Measurements from ENCODE around the gene VWA3B.

GRCh38 chr2:98313492-98314250 lies 226.7 kb downstream of the VWA3B start:
- no peak for TF ChIP-seq ARNTL (CRISPR knock-in tag; IDR thresholded peaks at IDR 0.05; ENCODE audit: borderline replicate concordance, low read depth)
- TF ChIP-seq, protein P1, sequence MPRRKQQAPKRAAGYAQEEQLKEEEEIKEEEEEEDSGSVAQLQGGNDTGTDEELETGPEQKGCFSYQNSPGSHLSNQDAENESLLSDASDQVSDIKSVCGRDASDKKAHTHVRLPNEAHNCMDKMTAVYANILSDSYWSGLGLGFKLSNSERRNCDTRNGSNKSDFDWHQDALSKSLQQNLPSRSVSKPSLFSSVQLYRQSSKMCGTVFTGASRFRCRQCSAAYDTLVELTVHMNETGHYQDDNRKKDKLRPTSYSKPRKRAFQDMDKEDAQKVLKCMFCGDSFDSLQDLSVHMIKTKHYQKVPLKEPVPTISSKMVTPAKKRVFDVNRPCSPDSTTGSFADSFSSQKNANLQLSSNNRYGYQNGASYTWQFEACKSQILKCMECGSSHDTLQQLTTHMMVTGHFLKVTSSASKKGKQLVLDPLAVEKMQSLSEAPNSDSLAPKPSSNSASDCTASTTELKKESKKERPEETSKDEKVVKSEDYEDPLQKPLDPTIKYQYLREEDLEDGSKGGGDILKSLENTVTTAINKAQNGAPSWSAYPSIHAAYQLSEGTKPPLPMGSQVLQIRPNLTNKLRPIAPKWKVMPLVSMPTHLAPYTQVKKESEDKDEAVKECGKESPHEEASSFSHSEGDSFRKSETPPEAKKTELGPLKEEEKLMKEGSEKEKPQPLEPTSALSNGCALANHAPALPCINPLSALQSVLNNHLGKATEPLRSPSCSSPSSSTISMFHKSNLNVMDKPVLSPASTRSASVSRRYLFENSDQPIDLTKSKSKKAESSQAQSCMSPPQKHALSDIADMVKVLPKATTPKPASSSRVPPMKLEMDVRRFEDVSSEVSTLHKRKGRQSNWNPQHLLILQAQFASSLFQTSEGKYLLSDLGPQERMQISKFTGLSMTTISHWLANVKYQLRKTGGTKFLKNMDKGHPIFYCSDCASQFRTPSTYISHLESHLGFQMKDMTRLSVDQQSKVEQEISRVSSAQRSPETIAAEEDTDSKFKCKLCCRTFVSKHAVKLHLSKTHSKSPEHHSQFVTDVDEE (CRISPR knock-in tag; IDR thresholded peaks at IDR 0.05) = no peak
- TF ChIP-seq TCF4 (CRISPR knock-in tag; IDR thresholded peaks at IDR 0.05; ENCODE audit: borderline replicate concordance) = no peak
- no peak for TF ChIP-seq ZNF70 (CRISPR knock-in tag; IDR thresholded peaks at IDR 0.05)
- no peak for TF ChIP-seq TOX (CRISPR knock-in tag; IDR thresholded peaks at IDR 0.05; ENCODE audit: borderline replicate concordance)
- TF ChIP-seq, protein P2, sequence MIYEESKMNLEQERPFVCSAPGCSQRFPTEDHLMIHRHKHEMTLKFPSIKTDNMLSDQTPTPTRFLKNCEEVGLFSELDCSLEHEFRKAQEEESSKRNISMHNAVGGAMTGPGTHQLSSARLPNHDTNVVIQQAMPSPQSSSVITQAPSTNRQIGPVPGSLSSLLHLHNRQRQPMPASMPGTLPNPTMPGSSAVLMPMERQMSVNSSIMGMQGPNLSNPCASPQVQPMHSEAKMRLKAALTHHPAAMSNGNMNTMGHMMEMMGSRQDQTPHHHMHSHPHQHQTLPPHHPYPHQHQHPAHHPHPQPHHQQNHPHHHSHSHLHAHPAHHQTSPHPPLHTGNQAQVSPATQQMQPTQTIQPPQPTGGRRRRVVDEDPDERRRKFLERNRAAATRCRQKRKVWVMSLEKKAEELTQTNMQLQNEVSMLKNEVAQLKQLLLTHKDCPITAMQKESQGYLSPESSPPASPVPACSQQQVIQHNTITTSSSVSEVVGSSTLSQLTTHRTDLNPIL (CRISPR knock-in tag; IDR thresholded peaks at IDR 0.05; ENCODE audit: low read depth) = no peak
- TF ChIP-seq ZFP3 (CRISPR knock-in tag; IDR thresholded peaks at IDR 0.05) = no peak
- TF ChIP-seq ZFP30 (CRISPR knock-in tag; IDR thresholded peaks at IDR 0.05) = no peak

Measured in SK-N-SH treated with all-trans-retinoic acid at 6 μM for 48 hours (cell line).